Rectal smooth muscle tissue (tissue), 1 donor: ENCODE data around the gene COL13A1.

Experiments
- H3K27ac ChIP-seq: one replicate; pipeline ENCODE4 v1.7.0; 2013; ENCODE audit warnings: low read depth, low read length, inconsistent platforms
- H3K27me3 ChIP-seq: one replicate; pipeline ENCODE4 v1.7.0; 2013; ENCODE audit warnings: low read length; ENCODE audit not compliant: control insufficient read depth, insufficient read depth
- H3K36me3 ChIP-seq: one replicate; pipeline ENCODE4 v1.7.0; 2013; ENCODE audit warnings: low read length; ENCODE audit not compliant: control insufficient read depth, insufficient read depth
- H3K4me1 ChIP-seq: one replicate; pipeline ENCODE4 v1.7.0; 2013; ENCODE audit warnings: low read length; ENCODE audit not compliant: control insufficient read depth, insufficient read depth
- H3K4me3 ChIP-seq: one replicate; pipeline ENCODE4 v1.7.0; 2013; ENCODE audit warnings: low read length
- H3K9ac ChIP-seq: one replicate; pipeline ENCODE4 v1.7.0; 2013; ENCODE audit warnings: low read length

Gene COL13A1

GRCh38 chr10:69810675-69811397 is 9.1 kb downstream of the COL13A1 start:
- no peaks in the 10 kb centered on the region for H3K36me3 ChIP-seq
- no peak overlapping the region for H3K27ac ChIP-seq
- no peak overlapping the region for H3K9ac ChIP-seq
- no peaks in the 10 kb centered on the region for H3K4me1 ChIP-seq
- no peaks in the 10 kb centered on the region for H3K27me3 ChIP-seq
- no peak overlapping the region for H3K4me3 ChIP-seq

- H3K27me3 ChIP-seq: no peaks in the 10 kb centered on the region
- H3K4me3 ChIP-seq: no peak overlapping the region
- H3K9ac ChIP-seq: no peak overlapping the region
- no peaks in the 10 kb centered on the region for H3K36me3 ChIP-seq
- H3K27ac ChIP-seq: no peak overlapping the region
- H3K4me1 ChIP-seq: no peaks in the 10 kb centered on the region
Measured at GRCh38 chr10:69813632-69814031, 11.9 kb downstream of the COL13A1 start.

- H3K9ac ChIP-seq: no peak overlapping the region
- H3K4me1 ChIP-seq: no peaks in the 10 kb centered on the region
- no peak overlapping the region for H3K4me3 ChIP-seq
- no peaks in the 10 kb centered on the region for H3K36me3 ChIP-seq
- H3K27ac ChIP-seq: no peak overlapping the region
- H3K27me3 ChIP-seq: no peaks in the 10 kb centered on the region
Measured at GRCh38 chr10:69814251-69814650, 12.5 kb downstream of the COL13A1 start.

- Histone ChIP-seq H3K4me1 (no peaks in the 10 kb centered on the region), H3K9ac (no peak overlapping the region), H3K27ac (no peak overlapping the region), H3K36me3 (no peaks in the 10 kb centered on the region), H3K27me3 (no peaks in the 10 kb centered on the region), H3K4me3 (no peak overlapping the region)
Measured at GRCh38 chr10:69815104-69815503, 13.4 kb downstream of the COL13A1 start.

GRCh38 chr10:69816521-69816920 is 14.8 kb downstream of the COL13A1 start:
- H3K4me3 ChIP-seq: no peak overlapping the region
- H3K4me1 ChIP-seq: no peaks in the 10 kb centered on the region
- no peaks in the 10 kb centered on the region for H3K36me3 ChIP-seq
- no peak overlapping the region for H3K27ac ChIP-seq
- H3K9ac ChIP-seq: no peak overlapping the region
- H3K27me3 ChIP-seq: no peaks in the 10 kb centered on the region

- no peaks in the 10 kb centered on the region for H3K27me3 ChIP-seq
- no peak overlapping the region for H3K27ac ChIP-seq
- no peak overlapping the region for H3K9ac ChIP-seq
- H3K36me3 ChIP-seq: no peaks in the 10 kb centered on the region
- H3K4me3 ChIP-seq: no peak overlapping the region
- H3K4me1 ChIP-seq: no peaks in the 10 kb centered on the region
Measured at GRCh38 chr10:69817078-69817581, 15.4 kb downstream of the COL13A1 start.

GRCh38 chr10:69818676-69819239 is 17.1 kb downstream of the COL13A1 start:
- no peak overlapping the region for H3K4me3 ChIP-seq
- H3K4me1 ChIP-seq: no peaks in the 10 kb centered on the region
- H3K9ac ChIP-seq: no peak overlapping the region
- no peak overlapping the region for H3K27ac ChIP-seq
- H3K27me3 ChIP-seq: no peaks in the 10 kb centered on the region
- H3K36me3 ChIP-seq: no peaks in the 10 kb centered on the region

- Histone ChIP-seq H3K9ac (no peak overlapping the region), H3K36me3 (no peaks in the 10 kb centered on the region), H3K27me3 (no peaks in the 10 kb centered on the region), H3K4me3 (no peak overlapping the region), H3K4me1 (no peaks in the 10 kb centered on the region), H3K27ac (no peak overlapping the region)
Measured at GRCh38 chr10:69819716-69820506, 18.2 kb downstream of the COL13A1 start.

GRCh38 chr10:69820817-69821216 is 19.1 kb downstream of the COL13A1 start:
- H3K27me3 ChIP-seq: no peaks in the 10 kb centered on the region
- H3K4me3 ChIP-seq: no peak overlapping the region
- no peaks in the 10 kb centered on the region for H3K4me1 ChIP-seq
- H3K27ac ChIP-seq: no peak overlapping the region
- no peak overlapping the region for H3K9ac ChIP-seq
- no peaks in the 10 kb centered on the region for H3K36me3 ChIP-seq

- Histone ChIP-seq H3K27me3 (no peaks in the 10 kb centered on the region), H3K4me1 (no peaks in the 10 kb centered on the region), H3K4me3 (no peak overlapping the region), H3K9ac (no peak overlapping the region), H3K36me3 (no peaks in the 10 kb centered on the region), H3K27ac (no peak overlapping the region)
Measured at GRCh38 chr10:69825604-69826003, 23.9 kb downstream of the COL13A1 start.

- Histone ChIP-seq H3K36me3 (no peaks in the 10 kb centered on the region), H3K27ac (no peak overlapping the region), H3K4me1 (no peaks in the 10 kb centered on the region), H3K4me3 (no peak overlapping the region), H3K27me3 (no peaks in the 10 kb centered on the region), H3K9ac (no peak overlapping the region)
Measured at GRCh38 chr10:69826094-69826493, 24.4 kb downstream of the COL13A1 start.

GRCh38 chr10:69826789-69827554 is 25.3 kb downstream of the COL13A1 start:
- no peaks in the 10 kb centered on the region for H3K27me3 ChIP-seq
- H3K9ac ChIP-seq: no peak overlapping the region
- no peak overlapping the region for H3K27ac ChIP-seq
- H3K4me1 ChIP-seq: no peaks in the 10 kb centered on the region
- no peaks in the 10 kb centered on the region for H3K36me3 ChIP-seq
- H3K4me3 ChIP-seq: no peak overlapping the region
